T-helper 9 cell (primary cell): Measurements from ENCODE around the gene ZSWIM4.
A peak's percentile ranks its signal among the peaks of the same experiment; 100 is the strongest.

Experiments
- DNase-seq: peaks from one replicate; pipeline ENCODE4 v3.0.0-alpha.2; 2020

ZSWIM4 gene

GRCh38 chr19:13814550-13814949, 19.3 kb downstream of the ZSWIM4 start:
- no peak for DNase-seq

GRCh38 chr19:13817018-13817614, 21.9 kb downstream of the ZSWIM4 start:
- no peak for DNase-seq

GRCh38 chr19:13817615-13818371, 22.6 kb downstream of the ZSWIM4 start:
- no peak for DNase-seq

GRCh38 chr19:13819238-13819637, 24.0 kb downstream of the ZSWIM4 start:
- no peak for DNase-seq

- DNase-seq = no peak
These were observed 26.0 kb downstream of the ZSWIM4 start for GRCh38 chr19:13821292-13821691.

- no peak for DNase-seq
These were observed 28.0 kb downstream of the ZSWIM4 start for GRCh38 chr19:13823256-13823655.

- no peak for DNase-seq
These were observed 28.7 kb downstream of the ZSWIM4 start for GRCh38 chr19:13823901-13824300.

GRCh38 chr19:13824703-13825102, 29.5 kb downstream of the ZSWIM4 start:
- no peak for DNase-seq

- DNase-seq = no peak
These were observed 30.5 kb downstream of the ZSWIM4 start for GRCh38 chr19:13825489-13826441.

GRCh38 chr19:13826652-13827235, 31.5 kb downstream of the ZSWIM4 start:
- no peak for DNase-seq

GRCh38 chr19:13827656-13828055, 32.4 kb downstream of the ZSWIM4 start:
- no peak for DNase-seq

- no peak for DNase-seq
These were observed 35.0 kb downstream of the ZSWIM4 start for GRCh38 chr19:13830114-13830740.

- DNase-seq = no peak
These were observed 35.7 kb downstream of the ZSWIM4 start for GRCh38 chr19:13830741-13831536.

GRCh38 chr19:13831537-13832467, 36.6 kb downstream of the ZSWIM4 start:
- DNase-seq = no peak

- peak; percentile 88 for DNase-seq
These were observed 38.3 kb downstream of the ZSWIM4 start for GRCh38 chr19:13833330-13834243.

- DNase-seq = no peak
These were observed 39.2 kb downstream of the ZSWIM4 start for GRCh38 chr19:13834244-13835069.

- no peak for DNase-seq
These were observed 40.8 kb downstream of the ZSWIM4 start for GRCh38 chr19:13835791-13836723.
